SHP77 treated with DMSO at 0.1 percent for 48 hours (cell line): ENCODE measurements around the gene NUF2.

Source experiments
- DNase-seq: peaks from one replicate; lab custom pipeline; 2025; lab: John Stamatoyannopoulos, UW

The NUF2 gene

GRCh38 chr1:163401211-163401610 lies 79.5 kb downstream of the NUF2 start:
- no peak for DNase-seq
